Measurements from ENCODE around the gene LAMA5. TPM values are rescaled to one million over a fixed set of nuclear protein-coding genes. Genes with fewer than 3 reads are reported as not detected.

The LAMA5 gene
- polyA plus RNA-seq, 1 of the 3 experiments (the other 2 are of a cell fraction) = 27.2 TPM

GRCh38 chr20:62266340-62266739, 100.8 kb downstream of the LAMA5 start (continued):
- TF ChIP-seq, protein P1, sequence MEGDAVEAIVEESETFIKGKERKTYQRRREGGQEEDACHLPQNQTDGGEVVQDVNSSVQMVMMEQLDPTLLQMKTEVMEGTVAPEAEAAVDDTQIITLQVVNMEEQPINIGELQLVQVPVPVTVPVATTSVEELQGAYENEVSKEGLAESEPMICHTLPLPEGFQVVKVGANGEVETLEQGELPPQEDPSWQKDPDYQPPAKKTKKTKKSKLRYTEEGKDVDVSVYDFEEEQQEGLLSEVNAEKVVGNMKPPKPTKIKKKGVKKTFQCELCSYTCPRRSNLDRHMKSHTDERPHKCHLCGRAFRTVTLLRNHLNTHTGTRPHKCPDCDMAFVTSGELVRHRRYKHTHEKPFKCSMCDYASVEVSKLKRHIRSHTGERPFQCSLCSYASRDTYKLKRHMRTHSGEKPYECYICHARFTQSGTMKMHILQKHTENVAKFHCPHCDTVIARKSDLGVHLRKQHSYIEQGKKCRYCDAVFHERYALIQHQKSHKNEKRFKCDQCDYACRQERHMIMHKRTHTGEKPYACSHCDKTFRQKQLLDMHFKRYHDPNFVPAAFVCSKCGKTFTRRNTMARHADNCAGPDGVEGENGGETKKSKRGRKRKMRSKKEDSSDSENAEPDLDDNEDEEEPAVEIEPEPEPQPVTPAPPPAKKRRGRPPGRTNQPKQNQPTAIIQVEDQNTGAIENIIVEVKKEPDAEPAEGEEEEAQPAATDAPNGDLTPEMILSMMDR (IDR thresholded peaks at IDR 0.05) = no peak
- TF ChIP-seq, protein P2, sequence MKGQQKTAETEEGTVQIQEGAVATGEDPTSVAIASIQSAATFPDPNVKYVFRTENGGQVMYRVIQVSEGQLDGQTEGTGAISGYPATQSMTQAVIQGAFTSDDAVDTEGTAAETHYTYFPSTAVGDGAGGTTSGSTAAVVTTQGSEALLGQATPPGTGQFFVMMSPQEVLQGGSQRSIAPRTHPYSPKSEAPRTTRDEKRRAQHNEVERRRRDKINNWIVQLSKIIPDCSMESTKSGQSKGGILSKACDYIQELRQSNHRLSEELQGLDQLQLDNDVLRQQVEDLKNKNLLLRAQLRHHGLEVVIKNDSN (IDR thresholded peaks at IDR 0.05; ENCODE audit: borderline replicate concordance, low read depth) = no peak
- no peak for TF ChIP-seq IRF3 (IDR thresholded peaks at IDR 0.05; ENCODE audit: low read depth, low read length)

DNA sequence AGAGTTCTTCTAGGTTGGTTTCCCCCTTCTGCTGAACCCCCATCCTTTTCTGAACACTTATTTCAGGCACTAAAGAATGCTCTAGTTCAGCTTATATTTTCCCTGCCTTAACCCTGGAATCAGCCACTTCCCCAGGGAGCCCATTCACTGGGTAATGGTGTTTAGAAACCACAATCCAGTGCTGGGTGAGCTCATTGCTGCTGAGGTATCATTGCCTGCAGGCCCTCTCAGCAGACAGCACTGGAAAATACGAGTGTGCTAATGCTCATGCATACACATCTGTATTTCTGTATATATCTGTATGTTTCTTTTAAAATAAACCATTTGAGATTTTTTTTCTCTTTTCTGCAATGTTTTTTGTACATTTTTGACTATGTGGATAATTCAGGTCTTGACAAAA, 101.7 kb downstream of the LAMA5 start:
- Histone ChIP-seq H3K27ac (ENCODE audit: low read depth in 2 of 2, low read length in 1 of 2) (no peak overlapping the region), H3K4me2 (no peak overlapping the region), H3K4me1 (ENCODE audit: control insufficient read depth in 1 of 2, insufficient read depth in 2 of 2, low read depth in 1 of 2, low read length in 1 of 2) (no peaks in the 10 kb centered on the region), H3K9me2 (no peaks in the 10 kb centered on the region), H2AFZ (ENCODE audit: low read depth) (no peak overlapping the region), H3K4me3 (ENCODE audit: low read depth in 2 of 2, low read length in 1 of 2) (no peak overlapping the region), H3K79me2 (ENCODE audit: insufficient read depth) (peaks cover 3% of the 10 kb centered on the region; the same call in 1 of the 2 replicates), H3K36me3 (replicated peaks in 1 of 2; ENCODE audit: control insufficient read depth in 1 of 2, insufficient read depth in 2 of 2, low read length in 1 of 2) (peaks cover 27 to 34% of the 10 kb centered on the region in 2 experiments), H3K27me3 (ENCODE audit: insufficient read depth) (no peaks in the 10 kb centered on the region), H3K9ac (no peak overlapping the region), H4K20me1 (ENCODE audit: insufficient read depth) (no peaks in the 10 kb centered on the region), H3F3A (replicated peaks; ENCODE audit: insufficient read depth) (no peaks in the 10 kb centered on the region), H3K9me3 (no peaks in the 10 kb centered on the region)
- no peak for DNase-seq
- TF ChIP-seq FOSL2 (IDR thresholded peaks at IDR 0.05; ENCODE audit: borderline replicate concordance, low read depth) = no peak
- no peak for TF ChIP-seq POLR2AphosphoS5 (IDR thresholded peaks at IDR 0.05; ENCODE audit: low read depth, low read length)
- TF ChIP-seq ELF1 (IDR thresholded peaks at IDR 0.05) = no peak
- TF ChIP-seq TCF12 (IDR thresholded peaks at IDR 0.05) = no peak
- TF ChIP-seq RXRA (IDR thresholded peaks at IDR 0.05; ENCODE audit: borderline replicate concordance, low read depth) = no peak
- no peak for TF ChIP-seq GABPA (IDR thresholded peaks at IDR 0.05; ENCODE audit: low read depth)
- TF ChIP-seq USF2 (IDR thresholded peaks at IDR 0.05; ENCODE audit: borderline replicate concordance, low read depth, low read length) = no peak
- no peak for TF ChIP-seq EZH2phosphoT487 (IDR thresholded peaks at IDR 0.05; ENCODE audit: borderline replicate concordance, low read depth)
- no peak for TF ChIP-seq TAF1 (IDR thresholded peaks at IDR 0.05; ENCODE audit: borderline replicate concordance, low read depth, low read length)
- TF ChIP-seq CHD2 (IDR thresholded peaks at IDR 0.05; ENCODE audit: low read length, partially characterized antibody) = no peak
- TF ChIP-seq ZBTB33 (IDR thresholded peaks at IDR 0.05; ENCODE audit: borderline replicate concordance, low read depth) = no peak
- TF ChIP-seq, protein P1 (IDR thresholded peaks at IDR 0.05) = no peak
- no peak for TF ChIP-seq MEF2A (IDR thresholded peaks at IDR 0.05; ENCODE audit: borderline replicate concordance, low read depth)
- ChIA-PET POLR2A (no interaction called here), CTCF (interaction anchor here (1.2 to 1.4 kb wide), 2 partner anchors 67 to 255 kb away, joined by 3 to 4 read pairs; no protein-coding TSS in a partner anchor)
- 83% methylated on average over 1 of the region's 1 CpG for WGBS (ENCODE audit: low lambda C conversion rate)
